Activated naive CD8-positive, alpha-beta T cell treated with anti-CD3 and anti-CD28 coated beads, Interleukin-2, amount 10 ng/mL, durations not matched to agents 7 days and 5 days (primary cell): ENCODE measurements around the gene RTF2. TPM values are rescaled to one million over a fixed set of nuclear protein-coding genes. Genes with fewer than 3 reads are reported as not detected.
A peak's percentile ranks its signal among the peaks of the same experiment; 100 is the strongest.

ENCODE experiments used
- ATAC-seq: fragments of 150-1000 bp; cut with Tn5 transposase; one replicate; pipeline ENCODE4 v1.10.0; 2021; ENCODE audit warnings: low read depth, moderate library complexity
- POLR2A ChIA-PET: fragments of 350-600 bp; sonication (Branson Sonifier 250); formaldehyde crosslinking; loops from one replicate; lab custom pipeline; 2021; ENCODE audit warnings: antibody characterized with exemption; lab: Charles Lee
- DNase-seq: peaks from one replicate; pipeline ENCODE4 v3.0.0; 2021
- H3K27ac Mint-ChIP-seq: one replicate; pipeline ENCODE4 v1.8.0; 2022; ENCODE audit warnings: mild to moderate bottlenecking, mixed read lengths
- H3K27me3 Mint-ChIP-seq: one replicate; pipeline ENCODE4 v1.8.0; 2022; ENCODE audit warnings: mild to moderate bottlenecking, moderate library complexity, mixed read lengths
- H3K36me3 Mint-ChIP-seq: one replicate; pipeline ENCODE4 v1.8.0; 2021; ENCODE audit warnings: mild to moderate bottlenecking, mixed read lengths
- H3K4me1 Mint-ChIP-seq: one replicate; pipeline ENCODE4 v1.8.0; 2021; ENCODE audit warnings: mixed read lengths
- H3K4me3 Mint-ChIP-seq: one replicate; pipeline ENCODE4 v1.8.0; 2022; ENCODE audit warnings: mild to moderate bottlenecking, moderate library complexity, mixed read lengths
- H3K9me3 Mint-ChIP-seq: one replicate; pipeline ENCODE4 v1.8.0; 2021; ENCODE audit warnings: mixed read lengths
- total RNA-seq, 2 experiments: library from RNA; stranded (reverse); gene quantifications; one replicate each; pipeline ENCODE4 v1.2.3, GENCODE V29; 2021

Gene RTF2
- total RNA-seq, 2 experiments from 2014 or later: 99.8 to 101 TPM

GRCh38 chr20:56428881-56429280, 39.5 kb upstream of the RTF2 start:
- ATAC-seq: no peak
- Mint-ChIP-seq H3K4me3 (peak overlapping the region; percentile 83), H3K27me3 (no peaks in the 10 kb centered on the region), H3K9me3 (no peaks in the 10 kb centered on the region), H3K27ac (peak overlapping the region; percentile 91), H3K36me3 (peaks cover 57% of the 10 kb centered on the region), H3K4me1 (peaks cover 38% of the 10 kb centered on the region)
- POLR2A ChIA-PET: interaction anchor here (0.7 to 2.5 kb wide), 3 partner anchors 11 to 16 kb away, joined by 3 to 6 read pairs (median 6); partner anchors contain the start of gene CASS4
- no peak for DNase-seq

- H3K9me3 Mint-ChIP-seq: no peaks in the 10 kb centered on the region
- POLR2A ChIA-PET: interaction anchor here (1.4 to 2.5 kb wide), 3 partner anchors 10 to 17 kb away, joined by 5 to 6 read pairs (median 6); partner anchors contain the start of gene CASS4
- peak overlapping the region; percentile 83 for H3K4me3 Mint-ChIP-seq
- no peak for DNase-seq
- peak overlapping the region; percentile 91 for H3K27ac Mint-ChIP-seq
- peaks cover 38% of the 10 kb centered on the region for H3K4me1 Mint-ChIP-seq
- H3K36me3 Mint-ChIP-seq: peaks cover 61% of the 10 kb centered on the region
- no peaks in the 10 kb centered on the region for H3K27me3 Mint-ChIP-seq
- peak; percentile 27 for ATAC-seq
These were observed 38.9 kb upstream of the RTF2 start for GRCh38 chr20:56429502-56429901.

GRCh38 chr20:56429941-56430340, 38.5 kb upstream of the RTF2 start:
- H3K4me1 Mint-ChIP-seq: peaks cover 36% of the 10 kb centered on the region
- H3K27me3 Mint-ChIP-seq: no peaks in the 10 kb centered on the region
- ATAC-seq: no peak
- peaks cover 58% of the 10 kb centered on the region for H3K36me3 Mint-ChIP-seq
- no peak for DNase-seq
- H3K9me3 Mint-ChIP-seq: no peaks in the 10 kb centered on the region
- POLR2A ChIA-PET: interaction anchor here (1.4 to 2.5 kb wide), 2 partner anchors 10 to 18 kb away, joined by 5 to 6 read pairs; partner anchors contain the start of gene CASS4
- H3K4me3 Mint-ChIP-seq: peak overlapping the region; percentile 83
- peak overlapping the region; percentile 91 for H3K27ac Mint-ChIP-seq

GRCh38 chr20:56430461-56430860, 38.0 kb upstream of the RTF2 start:
- POLR2A ChIA-PET: interaction anchor here (1.4 to 2.5 kb wide), 2 partner anchors 10 to 18 kb away, joined by 5 to 6 read pairs; partner anchors contain the start of gene CASS4
- ATAC-seq: no peak
- no peak overlapping the region for H3K27ac Mint-ChIP-seq
- H3K36me3 Mint-ChIP-seq: peaks cover 57% of the 10 kb centered on the region
- no peak for DNase-seq
- peak overlapping the region; percentile 83 for H3K4me3 Mint-ChIP-seq
- peaks cover 36% of the 10 kb centered on the region for H3K4me1 Mint-ChIP-seq
- H3K9me3 Mint-ChIP-seq: no peaks in the 10 kb centered on the region
- H3K27me3 Mint-ChIP-seq: no peaks in the 10 kb centered on the region

- DNase-seq: no peak
- Mint-ChIP-seq H3K9me3 (no peaks in the 10 kb centered on the region), H3K4me1 (peaks cover 34% of the 10 kb centered on the region), H3K36me3 (peaks cover 54% of the 10 kb centered on the region), H3K27ac (no peak overlapping the region), H3K4me3 (no peak overlapping the region), H3K27me3 (no peaks in the 10 kb centered on the region)
- POLR2A ChIA-PET: interaction anchor here (1.4 kb wide), 1 partner anchor 19 kb away, joined by 5 read pairs; the partner anchor contains the start of gene CASS4
- no peak for ATAC-seq
These were observed 37.5 kb upstream of the RTF2 start for GRCh38 chr20:56430957-56431356.

- POLR2A ChIA-PET: no interaction called here
- peaks cover 33% of the 10 kb centered on the region for H3K4me1 Mint-ChIP-seq
- no peak for DNase-seq
- no peaks in the 10 kb centered on the region for H3K27me3 Mint-ChIP-seq
- H3K4me3 Mint-ChIP-seq: no peak overlapping the region
- H3K9me3 Mint-ChIP-seq: no peaks in the 10 kb centered on the region
- no peak overlapping the region for H3K27ac Mint-ChIP-seq
- ATAC-seq: no peak
- peaks cover 53% of the 10 kb centered on the region for H3K36me3 Mint-ChIP-seq
These were observed 37.0 kb upstream of the RTF2 start for GRCh38 chr20:56431471-56431870.

- DNase-seq (no peak), ATAC-seq (no peak)
- POLR2A ChIA-PET: interaction anchor here (0.6 to 1.0 kb wide), 2 partner anchors 10 to 15 kb away, joined by 4 to 5 read pairs; no protein-coding TSS in a partner anchor
- H3K4me1 Mint-ChIP-seq: peaks cover 28% of the 10 kb centered on the region
- H3K36me3 Mint-ChIP-seq: peaks cover 54% of the 10 kb centered on the region
- H3K27ac Mint-ChIP-seq: peak overlapping the region; percentile 40
- no peaks in the 10 kb centered on the region for H3K27me3 Mint-ChIP-seq
- H3K4me3 Mint-ChIP-seq: no peak overlapping the region
- no peaks in the 10 kb centered on the region for H3K9me3 Mint-ChIP-seq
These were observed 35.1 kb upstream of the RTF2 start for GRCh38 chr20:56433221-56433879.

GRCh38 chr20:56433880-56434255, 34.6 kb upstream of the RTF2 start:
- ATAC-seq: no peak
- Mint-ChIP-seq H3K36me3 (peaks cover 55% of the 10 kb centered on the region), H3K27ac (no peak overlapping the region)

GRCh38 chr20:56437196-56437960, 31.0 kb upstream of the RTF2 start:
- DNase-seq: no peak
- no peak overlapping the region for H3K27ac Mint-ChIP-seq
- H3K9me3 Mint-ChIP-seq: no peaks in the 10 kb centered on the region
- ATAC-seq: no peak
- no peaks in the 10 kb centered on the region for H3K27me3 Mint-ChIP-seq
- no peak overlapping the region for H3K4me3 Mint-ChIP-seq
- peaks cover 46% of the 10 kb centered on the region for H3K36me3 Mint-ChIP-seq
- H3K4me1 Mint-ChIP-seq: peaks cover 39% of the 10 kb centered on the region
- POLR2A ChIA-PET: interaction anchor here (0.8 to 2.0 kb wide), 2 partner anchors 18 to 25 kb away, joined by 4 to 6 read pairs; partner anchors contain the start of gene CASS4

More at GRCh38 chr20:56433880-56434255, 34.6 kb upstream of the RTF2 start:
- POLR2A ChIA-PET: no interaction called here
- Mint-ChIP-seq H3K9me3 (no peaks in the 10 kb centered on the region), H3K27me3 (no peaks in the 10 kb centered on the region), H3K4me3 (no peak overlapping the region), H3K4me1 (peaks cover 30% of the 10 kb centered on the region)
- no peak for DNase-seq

GRCh38 chr20:56438284-56438683, 30.1 kb upstream of the RTF2 start:
- Mint-ChIP-seq H3K4me3 (no peak overlapping the region), H3K4me1 (peaks cover 42% of the 10 kb centered on the region)
- ATAC-seq: no peak

GRCh38 chr20:56439771-56440291, 28.6 kb upstream of the RTF2 start:
- Mint-ChIP-seq H3K4me1 (peaks cover 45% of the 10 kb centered on the region), H3K27me3 (no peaks in the 10 kb centered on the region), H3K9me3 (no peaks in the 10 kb centered on the region), H3K27ac (peak overlapping the region; percentile 87), H3K36me3 (peaks cover 42% of the 10 kb centered on the region), H3K4me3 (peak overlapping the region; percentile 59)
- DNase-seq (no peak), ATAC-seq (peak; percentile 50)
- POLR2A ChIA-PET: interaction anchor here (0.9 to 4.6 kb wide), 7 partner anchors 11 to 31 kb away, joined by 3 to 34 read pairs (median 4); partner anchors contain the start of gene CASS4

More at GRCh38 chr20:56438284-56438683, 30.1 kb upstream of the RTF2 start:
- Mint-ChIP-seq H3K27me3 (no peaks in the 10 kb centered on the region), H3K36me3 (peaks cover 43% of the 10 kb centered on the region), H3K27ac (peak overlapping the region; percentile 67), H3K9me3 (no peaks in the 10 kb centered on the region)
- POLR2A ChIA-PET: no interaction called here
- no peak for DNase-seq

- peak overlapping the region; percentile 87 for H3K27ac Mint-ChIP-seq
- peak overlapping the region; percentile 59 for H3K4me3 Mint-ChIP-seq
- peak; percentile 62 for ATAC-seq
- H3K9me3 Mint-ChIP-seq: no peaks in the 10 kb centered on the region
- peaks cover 44% of the 10 kb centered on the region for H3K36me3 Mint-ChIP-seq
- H3K27me3 Mint-ChIP-seq: no peaks in the 10 kb centered on the region
- POLR2A ChIA-PET: interaction anchor here (0.9 to 4.6 kb wide), 7 partner anchors 11 to 32 kb away, joined by 3 to 34 read pairs (median 4); partner anchors contain the start of gene CASS4
- H3K4me1 Mint-ChIP-seq: peaks cover 45% of the 10 kb centered on the region
- peak; percentile 68 for DNase-seq
These were observed 27.9 kb upstream of the RTF2 start for GRCh38 chr20:56440346-56441007.
